Fibroblast of lung (primary cell): Measurements from ENCODE around the gene TAOK1. TPM values are rescaled to one million over a fixed set of nuclear protein-coding genes. Genes with fewer than 3 reads are reported as not detected.

ENCODE experiments used
- DNase-seq, 2 donors: peaks; one replicate each; pipeline versions ENCODE4 v3.0.0 to v3.0.0-alpha.2; 2010; ENCODE audit warnings: low read depth in 2 of 2
- H2AFZ ChIP-seq: 2 replicates; pipeline ENCODE4 v1.5.1; 2012; ENCODE audit warnings: low read length, control low read depth, inconsistent platforms
- H3K27ac ChIP-seq: 2 replicates; pipeline ENCODE4 v1.5.1; 2011; ENCODE audit warnings: low read length, control low read depth; ENCODE audit not compliant: insufficient read depth
- H3K27me3 ChIP-seq: 2 replicates; pipeline ENCODE4 v1.5.1; 2011; ENCODE audit warnings: mild to moderate bottlenecking, low read length; ENCODE audit not compliant: control insufficient read depth, insufficient read depth
- H3K36me3 ChIP-seq: 2 replicates; pipeline ENCODE4 v1.5.1; 2011; ENCODE audit warnings: low read length; ENCODE audit not compliant: control insufficient read depth, insufficient read depth
- H3K4me1 ChIP-seq: 2 replicates; pipeline ENCODE4 v1.5.1; 2011; ENCODE audit warnings: low read length; ENCODE audit not compliant: control insufficient read depth, insufficient read depth; ENCODE audit errors: extremely low read depth
- H3K4me2 ChIP-seq: 2 replicates; pipeline ENCODE4 v1.5.1; 2011; ENCODE audit warnings: low read length, control low read depth; ENCODE audit not compliant: insufficient read depth; ENCODE audit errors: extremely low read depth
- H3K4me3 ChIP-seq, 4 experiments: fragments of 200-600 bp in 1 of 4; sonication (generic) in 1 of 4; replicated peaks in 1 of 4; 2 replicates each; pipeline ENCODE4 v1.5.1; 2011 to 2016; ENCODE audit warnings: low read length in 4 of 4, low read depth in 3 of 4, mild to moderate bottlenecking in 3 of 4, control low read depth in 2 of 4, inconsistent platforms in 1 of 4, mixed read lengths in 1 of 4; ENCODE audit not compliant: insufficient read depth in 1 of 4; ENCODE audit errors: control extremely low read depth in 1 of 4
- H3K79me2 ChIP-seq: 2 replicates; pipeline ENCODE4 v1.5.1; 2012; ENCODE audit warnings: mild to moderate bottlenecking, low read length, inconsistent platforms; ENCODE audit not compliant: control insufficient read depth, insufficient read depth
- H3K9ac ChIP-seq: 2 replicates; pipeline ENCODE4 v1.5.1; 2011; ENCODE audit warnings: mild to moderate bottlenecking, low read length, control low read depth; ENCODE audit not compliant: insufficient read depth
- H3K9me3 ChIP-seq: 2 replicates; pipeline ENCODE4 v1.5.1; 2012; ENCODE audit warnings: low read depth, low read length; ENCODE audit not compliant: control insufficient read depth, insufficient read depth
- H4K20me1 ChIP-seq: 2 replicates; pipeline ENCODE4 v1.5.1; 2011; ENCODE audit warnings: low read length; ENCODE audit not compliant: control insufficient read depth, insufficient read depth; ENCODE audit errors: extremely low read depth
- EZH2 ChIP-seq: IDR thresholded peaks from 2 replicates; pipeline ENCODE4 v1.5.1; 2012; ENCODE audit warnings: low read length, control low read depth, mild to moderate bottlenecking; ENCODE audit errors: missing control alignments
- polyA plus RNA-seq, 2 donors: library from polyadenylated mRNA; depleted of rRNA in 1 of 2; stranded (reverse) in 1 of 2; unstranded in 1 of 2; fragments of >200 nt; gene quantifications; 2 replicates each; pipeline ENCODE4 v1.2.1, GENCODE V29; 2011 to 2012; ENCODE audit warnings: missing spikeins in 1 of 2
- total RNA-seq: library from RNA; depleted of rRNA; stranded (reverse); fragments of >200 nt; gene quantifications from 2 replicates; pipeline ENCODE4 v1.2.1, GENCODE V29; 2014
- TF ChIP-seq, protein P1 (sequence below), 2 donors: IDR thresholded peaks in 1 of 2; conservative IDR thresholded peaks in 1 of 2; 1 replicate in 1 of 2; 2 replicates in 1 of 2; pipeline ENCODE4 v1.5.1; 2011 to 2012; ENCODE audit warnings: low read length in 2 of 2, control low read depth in 1 of 2, inconsistent platforms in 1 of 2, low read depth in 1 of 2, mild to moderate bottlenecking in 1 of 2

The TAOK1 gene
- total and polyA plus RNA-seq, 2 donors (not counting 1 experiment from before 2014, with no cell fraction given) = 35.1 to 62.8 TPM

DNA sequence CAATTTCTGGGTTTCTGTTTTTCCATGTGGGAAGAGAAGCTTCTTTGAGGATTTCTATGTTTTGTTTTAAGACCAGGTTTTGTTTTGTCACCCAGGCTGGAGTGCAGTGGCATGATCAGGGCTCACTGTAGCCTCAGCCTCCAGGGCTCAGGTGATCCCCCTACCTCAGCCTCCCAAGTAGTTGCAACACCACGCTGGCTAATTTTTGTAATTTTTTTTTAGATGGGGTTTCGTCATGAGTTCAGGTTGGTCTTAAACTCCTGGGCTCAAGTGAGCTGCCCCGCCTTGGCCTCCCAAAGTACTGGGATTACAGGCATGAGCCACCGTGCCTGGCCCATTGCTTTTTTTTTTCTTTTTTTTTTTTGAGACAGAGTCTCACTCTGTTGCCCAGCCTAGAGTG, 25.5 kb upstream of the TAOK1 start:
- no peak overlapping the region for H2AFZ ChIP-seq
- no peaks in the 10 kb centered on the region for H3K9me3 ChIP-seq
- no peak overlapping the region for H3K4me3 ChIP-seq
- H3K4me1 ChIP-seq = no peaks in the 10 kb centered on the region
- H3K4me2 ChIP-seq = no peak overlapping the region
- no peaks in the 10 kb centered on the region for H3K79me2 ChIP-seq
- no peaks in the 10 kb centered on the region for H4K20me1 ChIP-seq
- H3K36me3 ChIP-seq = no peaks in the 10 kb centered on the region
- no peaks in the 10 kb centered on the region for H3K27me3 ChIP-seq
- TF ChIP-seq, protein P1, sequence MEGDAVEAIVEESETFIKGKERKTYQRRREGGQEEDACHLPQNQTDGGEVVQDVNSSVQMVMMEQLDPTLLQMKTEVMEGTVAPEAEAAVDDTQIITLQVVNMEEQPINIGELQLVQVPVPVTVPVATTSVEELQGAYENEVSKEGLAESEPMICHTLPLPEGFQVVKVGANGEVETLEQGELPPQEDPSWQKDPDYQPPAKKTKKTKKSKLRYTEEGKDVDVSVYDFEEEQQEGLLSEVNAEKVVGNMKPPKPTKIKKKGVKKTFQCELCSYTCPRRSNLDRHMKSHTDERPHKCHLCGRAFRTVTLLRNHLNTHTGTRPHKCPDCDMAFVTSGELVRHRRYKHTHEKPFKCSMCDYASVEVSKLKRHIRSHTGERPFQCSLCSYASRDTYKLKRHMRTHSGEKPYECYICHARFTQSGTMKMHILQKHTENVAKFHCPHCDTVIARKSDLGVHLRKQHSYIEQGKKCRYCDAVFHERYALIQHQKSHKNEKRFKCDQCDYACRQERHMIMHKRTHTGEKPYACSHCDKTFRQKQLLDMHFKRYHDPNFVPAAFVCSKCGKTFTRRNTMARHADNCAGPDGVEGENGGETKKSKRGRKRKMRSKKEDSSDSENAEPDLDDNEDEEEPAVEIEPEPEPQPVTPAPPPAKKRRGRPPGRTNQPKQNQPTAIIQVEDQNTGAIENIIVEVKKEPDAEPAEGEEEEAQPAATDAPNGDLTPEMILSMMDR (conservative IDR thresholded peaks at IDR 0.05 in 1 of 2, IDR thresholded peaks at IDR 0.05 in 1 of 2; ENCODE audit: low read depth in 1 of 2, low read length in 2 of 2) = no peak
- no peak for TF ChIP-seq EZH2
- H3K9ac ChIP-seq = no peak overlapping the region
- no peak overlapping the region for H3K27ac ChIP-seq
- no peak for DNase-seq

DNA sequence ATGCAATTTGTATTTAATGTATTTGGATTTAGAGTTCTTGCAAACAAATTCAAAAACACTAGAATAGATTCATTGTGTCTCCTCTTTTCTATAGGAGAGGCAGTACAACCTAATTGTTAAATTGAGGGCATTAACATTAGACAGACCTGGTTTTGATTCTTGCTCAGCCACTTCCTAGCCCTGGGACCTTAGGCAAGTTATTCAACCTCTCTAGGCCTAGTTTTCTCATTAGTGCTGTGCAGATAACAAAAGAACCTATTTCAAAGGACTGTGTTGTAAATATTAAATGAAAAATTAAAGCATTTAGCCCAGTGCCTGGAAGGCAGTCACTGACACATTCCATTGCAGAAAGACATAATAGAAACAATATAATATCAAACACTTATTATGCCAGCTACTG, 22.0 kb upstream of the TAOK1 start:
- Histone ChIP-seq H3K9ac (no peak overlapping the region), H3K9me3 (no peaks in the 10 kb centered on the region), H3K4me3 (no peak overlapping the region)

DNA sequence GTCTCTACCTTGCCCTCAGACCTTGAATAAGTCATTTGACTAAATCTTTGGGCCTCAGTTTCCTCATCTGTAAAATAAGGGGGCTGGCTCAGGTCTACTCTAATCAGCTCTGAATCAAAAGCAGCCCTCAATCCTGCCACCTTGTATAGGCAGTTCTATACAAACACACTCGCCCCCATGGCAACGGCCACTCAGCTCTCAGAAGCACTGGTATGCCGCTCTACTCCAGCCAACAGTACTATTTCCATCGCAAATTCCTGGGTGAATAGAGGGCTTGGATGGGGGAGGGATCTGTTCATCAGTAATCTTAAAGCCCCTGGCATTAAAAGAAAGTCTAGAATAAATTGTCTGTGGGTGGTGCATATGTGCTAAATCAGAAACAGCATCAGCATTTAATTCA, 21.2 kb upstream of the TAOK1 start:
- H4K20me1 ChIP-seq = no peaks in the 10 kb centered on the region
- no peaks in the 10 kb centered on the region for H3K79me2 ChIP-seq
- no peak overlapping the region for H3K4me3 ChIP-seq
- no peaks in the 10 kb centered on the region for H3K36me3 ChIP-seq
- no peaks in the 10 kb centered on the region for H3K27me3 ChIP-seq
- H3K27ac ChIP-seq = no peak overlapping the region
- no peaks in the 10 kb centered on the region for H3K9me3 ChIP-seq
- DNase-seq = peak in 1 of 2 donors; percentile 66
- no peaks in the 10 kb centered on the region for H3K4me1 ChIP-seq
- no peak overlapping the region for H2AFZ ChIP-seq
- no peak overlapping the region for H3K9ac ChIP-seq
- TF ChIP-seq, protein P1 (conservative IDR thresholded peaks at IDR 0.05 in 1 of 2, IDR thresholded peaks at IDR 0.05 in 1 of 2; ENCODE audit: low read depth in 1 of 2, low read length in 2 of 2) = no peak
- no peak for TF ChIP-seq EZH2
- H3K4me2 ChIP-seq = no peak overlapping the region

More for the DNA sequence above, 22.0 kb upstream of the TAOK1 start:
- no peaks in the 10 kb centered on the region for H4K20me1 ChIP-seq
- no peaks in the 10 kb centered on the region for H3K27me3 ChIP-seq
- no peaks in the 10 kb centered on the region for H3K79me2 ChIP-seq
- no peak for DNase-seq
- H3K36me3 ChIP-seq = no peaks in the 10 kb centered on the region
- H3K4me2 ChIP-seq = no peak overlapping the region
- no peaks in the 10 kb centered on the region for H3K4me1 ChIP-seq
- H3K27ac ChIP-seq = no peak overlapping the region
- TF ChIP-seq, protein P1 (conservative IDR thresholded peaks at IDR 0.05 in 1 of 2, IDR thresholded peaks at IDR 0.05 in 1 of 2; ENCODE audit: low read depth in 1 of 2, low read length in 2 of 2) = no peak
- TF ChIP-seq EZH2 = no peak
- no peak overlapping the region for H2AFZ ChIP-seq
